Measurements from ENCODE around the gene APOL2.

GRCh38 chr22:36258701-36259614 lies 19.6 kb upstream of the APOL2 start:
- no peak for TF ChIP-seq CTCF (IDR thresholded peaks at IDR 0.05; ENCODE audit: poor library complexity, severe bottlenecking)
- no peak for TF ChIP-seq SMC3 (conservative IDR thresholded peaks at IDR 0.05; ENCODE audit: poor library complexity)
- no peak for TF ChIP-seq TAF1 (IDR thresholded peaks at IDR 0.05; ENCODE audit: low read depth)
